ENCODE results near the gene ARPC4.
A peak's percentile ranks its signal among the peaks of the same experiment; 100 is the strongest.

ARPC4 gene

GRCh38 chr3:9777694-9778021 is 15.2 kb upstream of the ARPC4 start:
- no peak for ATAC-seq
- TF ChIP-seq TSHZ2 (CRISPR knock-in tag; IDR thresholded peaks at IDR 0.05) (no peak), BACH2 (CRISPR knock-in tag; IDR thresholded peaks at IDR 0.05; ENCODE audit: borderline replicate concordance) (no peak), ZNF8 (CRISPR knock-in tag; IDR thresholded peaks at IDR 0.05) (no peak), TCF4 (CRISPR knock-in tag; IDR thresholded peaks at IDR 0.05; ENCODE audit: borderline replicate concordance) (no peak), POU6F1 (CRISPR knock-in tag; IDR thresholded peaks at IDR 0.05; ENCODE audit: borderline replicate concordance, low read depth) (no peak), ZNF70 (CRISPR knock-in tag; IDR thresholded peaks at IDR 0.05) (no peak), GLIS3 (CRISPR knock-in tag; IDR thresholded peaks at IDR 0.05) (no peak), CSDC2 (CRISPR knock-in tag; IDR thresholded peaks at IDR 0.05) (no peak), OSR1 (CRISPR knock-in tag; IDR thresholded peaks at IDR 0.05) (no peak), RARB (CRISPR knock-in tag; IDR thresholded peaks at IDR 0.05) (no peak), ZNF565 (CRISPR knock-in tag; conservative IDR thresholded peaks at IDR 0.05; ENCODE audit: low read depth) (no peak), ESRRG (CRISPR knock-in tag; IDR thresholded peaks at IDR 0.05) (no peak), PATZ1 (CRISPR knock-in tag; IDR thresholded peaks at IDR 0.05; ENCODE audit: borderline replicate concordance) (no peak), CREB5 (CRISPR knock-in tag; IDR thresholded peaks at IDR 0.05; ENCODE audit: low read depth) (no peak), ARNTL (CRISPR knock-in tag; IDR thresholded peaks at IDR 0.05; ENCODE audit: borderline replicate concordance, low read depth) (no peak), ZFP30 (CRISPR knock-in tag; IDR thresholded peaks at IDR 0.05) (no peak), SNAI2 (CRISPR knock-in tag; IDR thresholded peaks at IDR 0.05) (no peak), TOX (CRISPR knock-in tag; IDR thresholded peaks at IDR 0.05; ENCODE audit: borderline replicate concordance) (no peak), CSRNP3 (CRISPR knock-in tag; IDR thresholded peaks at IDR 0.05) (no peak)

- ATAC-seq, result peak; percentile 28
- TF ChIP-seq ESRRG (CRISPR knock-in tag; IDR thresholded peaks at IDR 0.05), result no peak
- TF ChIP-seq TSHZ2 (CRISPR knock-in tag; IDR thresholded peaks at IDR 0.05), result no peak
- TF ChIP-seq PPARA (CRISPR knock-in tag; IDR thresholded peaks at IDR 0.05; ENCODE audit: borderline replicate concordance), result no peak
- no peak for TF ChIP-seq ZNF8 (CRISPR knock-in tag; IDR thresholded peaks at IDR 0.05)
- no peak for TF ChIP-seq CSRNP3 (CRISPR knock-in tag; IDR thresholded peaks at IDR 0.05)
- TF ChIP-seq PATZ1 (CRISPR knock-in tag; IDR thresholded peaks at IDR 0.05; ENCODE audit: borderline replicate concordance), result no peak
- no peak for TF ChIP-seq SNAI2 (CRISPR knock-in tag; IDR thresholded peaks at IDR 0.05)
- no peak for TF ChIP-seq TCF4 (CRISPR knock-in tag; IDR thresholded peaks at IDR 0.05; ENCODE audit: borderline replicate concordance)
- no peak for TF ChIP-seq CSDC2 (CRISPR knock-in tag; IDR thresholded peaks at IDR 0.05)
- TF ChIP-seq ARNTL (CRISPR knock-in tag; IDR thresholded peaks at IDR 0.05; ENCODE audit: borderline replicate concordance, low read depth), result no peak
These were observed 14.5 kb upstream of the ARPC4 start for GRCh38 chr3:9778143-9779074.
